Stomach (tissue), 19 donors: ENCODE data around the gene WDTC1. TPM values are rescaled to one million over a fixed set of nuclear protein-coding genes. Genes with fewer than 3 reads are reported as not detected.
"Not testable (repeated sequence)": the region's sequence is repeated elsewhere in the genome, so short reads cannot be mapped to it uniquely, and the experiment has no call there.

Source experiments
- DNase-seq, 2 donors: peaks; one replicate each; pipeline versions ENCODE4 v3.0.0 to v3.0.0-alpha.2; 2013 to 2019
- H3K27ac ChIP-seq, 5 donors: fragments of 200-600 bp in 4 of 5; sonication (generic) in 4 of 5; one replicate each; pipeline ENCODE4 v1.5.1; 2013 to 2019; ENCODE audit warnings: mild to moderate bottlenecking in 1 of 5, moderate library complexity in 1 of 5
- H3K27me3 ChIP-seq, 3 donors: fragments of 200-600 bp; sonication (generic); one replicate each; pipeline ENCODE4 v1.5.1; 2017 to 2019; ENCODE audit warnings: mixed run types in 1 of 3
- H3K36me3 ChIP-seq, 4 donors: fragments of 200-600 bp; sonication (generic); 1 replicate in 3 of 4; 2 replicates in 1 of 4; pipeline ENCODE4 v1.5.1; 2016 to 2019
- H3K4me1 ChIP-seq, 4 donors: fragments of 200-600 bp; sonication (generic); one replicate each; pipeline ENCODE4 v1.5.1; 2016 to 2019
- H3K4me3 ChIP-seq, 4 donors: fragments of 200-600 bp; sonication (generic) in 3 of 4; one replicate each; pipeline ENCODE4 v1.5.1; 2016 to 2019; ENCODE audit warnings: mild to moderate bottlenecking in 1 of 4
- H3K9me3 ChIP-seq, 4 donors: fragments of 200-600 bp; sonication (generic); one replicate each; pipeline ENCODE4 v1.5.1; 2016 to 2019
- EP300 ChIP-seq: sonication (generic); formaldehyde crosslinking; IDR thresholded peaks from one replicate; pipeline ENCODE4 v1.6.1; 2017; ENCODE audit warnings: antibody characterized with exemption
- POLR2A ChIP-seq, 4 donors: fragments of 450-650 bp; IDR thresholded peaks; one replicate each; pipeline ENCODE4 v1.6.1; 2016; ENCODE audit warnings: antibody characterized with exemption in 4 of 4, control low read depth in 2 of 4, mild to moderate bottlenecking in 1 of 4, moderate library complexity in 1 of 4
- POLR2AphosphoS5 ChIP-seq, 3 donors: sonication (generic); formaldehyde crosslinking; IDR thresholded peaks; one replicate each; pipeline ENCODE4 v1.6.1; 2016; ENCODE audit warnings: antibody characterized with exemption in 3 of 3
- WGBS, 5 donors: extraction: QIAGEN DNeasy Blood & Tissue Kit in 3 of 5; methylation state at CpG; one replicate each; pipeline versions ENCODE4 v1.1.5 to v1.1.7; 2013 to 2018; 5-methylcytosine and 5-hydroxymethylcytosine counted together
- intact Hi-C: fragments of 100-400 bp; cut with DNase I; formaldehyde crosslinking; loops from one replicate; pipeline ENCODE4 v1.15.1; 2023; ENCODE audit warnings: low total_unique reads
- long read RNA-seq, 10 donors: transcript quantifications; one replicate each; lab custom pipeline, GENCODE V29; 2026
- polyA plus RNA-seq, 3 donors: library from polyadenylated mRNA; stranded (reverse); fragments of 200-250 nt; gene quantifications; one replicate each; pipeline ENCODE4 v1.2.3, GENCODE V29; 2013
- total RNA-seq, 5 donors: library from RNA; depleted of rRNA; stranded (reverse); fragments of >200 nt; gene quantifications; one replicate each; pipeline versions ENCODE4 v1.1.0 to v1.2.3, GENCODE V29; 2014 to 2016
- TF ChIP-seq, protein P1 (sequence below), 7 experiments: fragments of 450-650 bp in 4 of 7; fragments of 200-600 bp in 3 of 7; sonication (generic) in 3 of 7; IDR thresholded peaks; one replicate each; pipeline ENCODE4 v1.5.1; 2016 to 2019; ENCODE audit warnings: antibody characterized with exemption in 7 of 7, control low read depth in 2 of 7, mild to moderate bottlenecking in 1 of 7
- donor health status: healthy with polysubstance abuse.
- donor health status: Bipolar disorder and iron deficiency.
- donor health status: healthy.

WDTC1 gene, protein sequence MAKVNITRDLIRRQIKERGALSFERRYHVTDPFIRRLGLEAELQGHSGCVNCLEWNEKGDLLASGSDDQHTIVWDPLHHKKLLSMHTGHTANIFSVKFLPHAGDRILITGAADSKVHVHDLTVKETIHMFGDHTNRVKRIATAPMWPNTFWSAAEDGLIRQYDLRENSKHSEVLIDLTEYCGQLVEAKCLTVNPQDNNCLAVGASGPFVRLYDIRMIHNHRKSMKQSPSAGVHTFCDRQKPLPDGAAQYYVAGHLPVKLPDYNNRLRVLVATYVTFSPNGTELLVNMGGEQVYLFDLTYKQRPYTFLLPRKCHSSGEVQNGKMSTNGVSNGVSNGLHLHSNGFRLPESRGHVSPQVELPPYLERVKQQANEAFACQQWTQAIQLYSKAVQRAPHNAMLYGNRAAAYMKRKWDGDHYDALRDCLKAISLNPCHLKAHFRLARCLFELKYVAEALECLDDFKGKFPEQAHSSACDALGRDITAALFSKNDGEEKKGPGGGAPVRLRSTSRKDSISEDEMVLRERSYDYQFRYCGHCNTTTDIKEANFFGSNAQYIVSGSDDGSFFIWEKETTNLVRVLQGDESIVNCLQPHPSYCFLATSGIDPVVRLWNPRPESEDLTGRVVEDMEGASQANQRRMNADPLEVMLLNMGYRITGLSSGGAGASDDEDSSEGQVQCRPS
- total RNA-seq (10 to 100 TPM; 17.7 to 51.9 (median 35.3) TPM), polyA plus RNA-seq (10 to 100 TPM in 2 of 3 donors, 1 to 10 TPM in 1; 7.8 to 21.4 (median 20.0) TPM)
- long read RNA-seq, donor 1 = 0 reads
- long read RNA-seq, donor 2, full-length matches to known transcripts = 7 of 33 reads
- long read RNA-seq, donor 2, partial matches to known transcripts = 26 of 33 reads
- long read RNA-seq, donor 2, other reads (novel, unspliced or antisense) = 0 of 33 reads
- long read RNA-seq, donor 3 = 0 reads
- long read RNA-seq, donor 4 = 0 reads
- long read RNA-seq, donor 5 = 0 reads
- long read RNA-seq, donor 6 = 0 reads
- long read RNA-seq, donor 7, full-length matches to known transcripts = 1 of 1 reads
- long read RNA-seq, donor 7, partial matches to known transcripts = 0 of 1 reads
- long read RNA-seq, donor 7, other reads (novel, unspliced or antisense) = 0 of 1 reads
- long read RNA-seq, donor 8 = 0 reads
- long read RNA-seq, donor 9, full-length matches to known transcripts = 1 of 1 reads
- long read RNA-seq, donor 9, partial matches to known transcripts = 0 of 1 reads
- long read RNA-seq, donor 9, other reads (novel, unspliced or antisense) = 0 of 1 reads
- long read RNA-seq, donor 10, full-length matches to known transcripts = 1 of 1 reads
- long read RNA-seq, donor 10, partial matches to known transcripts = 0 of 1 reads
- long read RNA-seq, donor 10, other reads (novel, unspliced or antisense) = 0 of 1 reads

DNA sequence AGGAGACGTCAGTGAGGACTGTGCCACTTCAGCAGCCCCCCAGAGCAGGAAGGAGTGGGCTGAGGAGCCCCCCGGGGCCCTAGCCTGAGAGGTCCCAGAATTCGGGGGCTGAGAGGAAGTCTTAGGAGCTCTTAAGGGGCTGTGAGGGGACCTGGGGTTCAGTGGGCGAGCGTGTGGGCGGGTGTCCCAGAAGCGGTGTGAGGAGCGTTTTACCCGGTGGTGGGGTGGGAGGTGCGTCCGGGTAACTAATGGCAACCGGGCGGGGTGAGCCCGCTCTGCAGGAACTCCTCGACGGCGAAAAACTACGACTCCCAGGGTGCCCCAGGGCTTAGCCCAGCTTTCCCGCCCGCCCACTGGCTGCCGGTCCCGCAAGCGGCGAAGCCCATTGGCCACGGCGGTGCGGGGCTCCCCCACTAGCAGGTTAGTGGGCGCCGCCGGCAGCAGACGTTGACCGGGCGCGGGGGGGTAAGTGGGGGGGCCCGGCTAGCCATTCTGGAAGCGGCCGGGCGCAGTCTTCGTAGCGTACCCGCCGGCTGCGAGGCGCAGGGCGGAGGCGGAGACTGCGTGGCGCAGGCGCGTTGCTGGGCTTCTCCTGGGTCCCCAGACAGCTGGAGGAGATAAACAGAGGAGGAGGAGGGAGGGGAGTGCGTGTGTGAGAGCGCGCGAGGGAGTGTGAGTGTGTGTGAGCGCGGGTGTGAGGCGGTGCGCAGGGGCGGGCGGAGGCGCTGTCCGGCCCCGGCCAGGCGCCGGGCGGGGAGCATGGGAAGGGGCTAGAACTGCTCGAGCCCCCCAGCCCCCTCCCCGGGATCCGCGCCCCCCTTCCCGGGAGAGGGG is at the start of gene WDTC1:
TSS of gene WDTC1 (plus strand) at position 584 of the 834 bp plus-strand sequence. CDS start 26,423 bp downstream, outside the sequence.
- H3K4me1 ChIP-seq = peaks cover 20 to 34% (median 26%) of the 10 kb centered on the region in 4 donors
- intact Hi-C loops = no loop called here
- DNase-seq = peak; percentile 98 to 99
- whole genome bisulfite sequencing, 5 donors = 0 to 1% (median 1%) methylated on average over 52 to 71 of the region's 71 CpGs
- peak within 1 kb of the TSS; percentile 73 to 99 (median 96) for H3K4me3 ChIP-seq
- H3K27me3 ChIP-seq = no peaks in the 10 kb centered on the region
- no peaks in the 10 kb centered on the region for H3K36me3 ChIP-seq
- H3K27ac ChIP-seq = peak within 1 kb of the TSS; percentile 81 to 88 (median 86)
- TF ChIP-seq POLR2A (IDR thresholded peaks at IDR 0.05) (peak in 1 of 4 donors; percentile 12), POLR2AphosphoS5 (IDR thresholded peaks at IDR 0.05) (peak in 2 of 3 donors; percentile 73 to 79), EP300 (no peak)
- TF ChIP-seq, protein P1, sequence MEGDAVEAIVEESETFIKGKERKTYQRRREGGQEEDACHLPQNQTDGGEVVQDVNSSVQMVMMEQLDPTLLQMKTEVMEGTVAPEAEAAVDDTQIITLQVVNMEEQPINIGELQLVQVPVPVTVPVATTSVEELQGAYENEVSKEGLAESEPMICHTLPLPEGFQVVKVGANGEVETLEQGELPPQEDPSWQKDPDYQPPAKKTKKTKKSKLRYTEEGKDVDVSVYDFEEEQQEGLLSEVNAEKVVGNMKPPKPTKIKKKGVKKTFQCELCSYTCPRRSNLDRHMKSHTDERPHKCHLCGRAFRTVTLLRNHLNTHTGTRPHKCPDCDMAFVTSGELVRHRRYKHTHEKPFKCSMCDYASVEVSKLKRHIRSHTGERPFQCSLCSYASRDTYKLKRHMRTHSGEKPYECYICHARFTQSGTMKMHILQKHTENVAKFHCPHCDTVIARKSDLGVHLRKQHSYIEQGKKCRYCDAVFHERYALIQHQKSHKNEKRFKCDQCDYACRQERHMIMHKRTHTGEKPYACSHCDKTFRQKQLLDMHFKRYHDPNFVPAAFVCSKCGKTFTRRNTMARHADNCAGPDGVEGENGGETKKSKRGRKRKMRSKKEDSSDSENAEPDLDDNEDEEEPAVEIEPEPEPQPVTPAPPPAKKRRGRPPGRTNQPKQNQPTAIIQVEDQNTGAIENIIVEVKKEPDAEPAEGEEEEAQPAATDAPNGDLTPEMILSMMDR (IDR thresholded peaks at IDR 0.05) = no peak
- no peaks in the 10 kb centered on the region for H3K9me3 ChIP-seq

DNA sequence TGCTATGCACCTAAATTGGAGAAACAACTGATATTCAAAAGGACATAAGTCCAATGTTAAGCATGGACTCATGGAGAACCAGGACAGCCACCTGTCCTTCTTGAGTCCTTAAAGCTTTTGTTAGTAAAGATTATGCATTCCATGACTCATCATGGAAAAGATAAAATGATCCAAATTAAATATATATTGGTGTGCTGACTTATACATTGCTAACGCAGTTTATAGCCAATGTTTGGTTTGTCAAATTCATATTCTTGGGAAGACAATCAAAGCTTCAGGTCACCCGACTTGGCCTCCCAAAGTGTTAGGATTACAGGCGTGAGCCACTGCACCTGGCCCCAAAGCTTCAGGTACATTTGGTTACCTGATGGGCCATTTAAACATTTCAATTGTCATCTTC is 49.8 kb upstream of the WDTC1 start:
- H3K36me3 ChIP-seq, H3K27ac ChIP-seq, H3K27me3 ChIP-seq, H3K4me1 ChIP-seq, DNase-seq, intact Hi-C loops, H3K4me3 ChIP-seq: not testable (repeated sequence)
- H3K9me3 ChIP-seq = peaks cover 0 to 19% (median 8%) of the 10 kb centered on the region in 4 donors
- 70 to 77% (median 74%) methylated on average over 3 of the region's 3 CpGs for WGBS, 5 donors

DNA sequence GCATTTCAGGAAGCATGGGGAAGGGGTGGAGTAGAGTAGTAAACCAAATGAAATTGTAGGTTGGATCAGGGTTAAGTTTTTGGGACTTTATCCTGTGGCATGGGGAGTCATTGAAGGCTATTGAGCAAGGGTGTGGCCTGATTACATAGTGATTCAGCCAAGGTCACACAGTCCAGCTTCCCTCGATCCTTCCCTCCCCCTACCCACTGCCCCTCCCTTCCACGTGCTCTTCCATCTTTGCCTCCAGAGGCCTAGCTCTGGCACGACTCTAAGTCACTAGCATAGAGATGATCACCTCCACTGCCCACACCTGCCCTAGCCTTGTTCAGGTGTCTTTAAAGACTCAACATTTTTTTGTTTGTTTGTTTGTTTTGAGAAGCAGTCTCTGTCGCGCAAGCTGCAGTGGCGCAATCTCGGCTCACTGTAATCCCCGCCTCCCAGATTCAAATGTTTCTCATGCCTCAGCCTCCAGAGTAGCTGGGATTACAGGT is 42.3 kb upstream of the WDTC1 start:
- 63 to 71% (median 68%) methylated on average over 8 of the region's 8 CpGs for WGBS, 5 donors
- H3K4me1 ChIP-seq = peaks cover 0 to 8% (median 3%) of the 10 kb centered on the region in 4 donors
- peak overlapping the region; percentile 63 to 82 (median 80) for H3K27ac ChIP-seq
- H3K27me3 ChIP-seq = no peaks in the 10 kb centered on the region
- no peaks in the 10 kb centered on the region for H3K9me3 ChIP-seq
- intact Hi-C loops = loop anchor here (10.0 kb wide), 1 partner anchor 87 kb away; no protein-coding TSS in a partner anchor
- DNase-seq = peak; percentile 40 to 86
- TF ChIP-seq POLR2AphosphoS5 (IDR thresholded peaks at IDR 0.05) = peak in 1 of 3 donors; percentile 56
- no peak for TF ChIP-seq POLR2A (IDR thresholded peaks at IDR 0.05)
- H3K4me3 ChIP-seq = no peak overlapping the region
- H3K36me3 ChIP-seq = no peaks in the 10 kb centered on the region

DNA sequence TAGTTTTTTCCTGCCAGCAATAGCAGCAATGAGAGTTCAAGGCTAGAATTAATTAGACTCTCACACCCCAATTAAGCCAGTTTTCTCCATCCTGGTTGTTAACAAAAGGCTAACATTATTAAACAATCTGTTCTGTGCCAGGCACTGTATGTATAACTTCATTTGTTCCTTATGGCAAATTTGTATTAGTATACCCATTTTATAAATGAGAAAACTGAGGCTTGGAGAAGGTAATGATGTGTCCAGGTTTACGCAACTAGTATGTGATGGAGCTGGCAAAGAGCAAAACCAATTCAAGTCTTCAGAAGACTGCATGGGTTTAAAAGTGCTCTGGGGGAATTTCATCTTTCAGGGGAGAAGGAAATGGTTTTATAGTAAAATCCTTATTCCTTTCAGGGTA is 41.2 kb upstream of the WDTC1 start:
- no peak for DNase-seq
- Histone ChIP-seq H3K9me3 (no peaks in the 10 kb centered on the region), H3K4me1 (peaks cover 0 to 8% (median 5%) of the 10 kb centered on the region in 4 donors), H3K4me3 (no peak overlapping the region), H3K36me3 (no peaks in the 10 kb centered on the region), H3K27me3 (no peaks in the 10 kb centered on the region), H3K27ac (peak overlapping the region; percentile 48 to 82 (median 74))
- WGBS, 5 donors = 97 to 100% (median 100%) methylated on average over 1 of the region's 1 CpG
- intact Hi-C loops = loop anchor here (10.0 kb wide), 1 partner anchor 88 kb away; no protein-coding TSS in a partner anchor
- TF ChIP-seq, protein P1 (IDR thresholded peaks at IDR 0.05) = no peak
- TF ChIP-seq POLR2A (IDR thresholded peaks at IDR 0.05) (no peak), POLR2AphosphoS5 (IDR thresholded peaks at IDR 0.05) (no peak), EP300 (no peak)
